ENCODE data around the gene DNAJC2. TPM values are rescaled to one million over a fixed set of nuclear protein-coding genes. Genes with fewer than 3 reads are reported as not detected.

The DNAJC2 gene
- total RNA-seq (2022; extraction: Qiagen RNA extraction), result 39.2 to 43.2 TPM (median 40.5 TPM) in 5 replicates

GRCh38 chr7:103344453-103345149 is at the start of gene DNAJC2:
DNAJC2 (minus strand) TSS chr7:103344767; CDS start chr7:103344622, 145 bp downstream.

GRCh38 chr7:103347507-103348267 is 3.1 kb upstream of the DNAJC2 start, which contains the start of gene PSMC2:
PSMC2 (plus strand) TSS chr7:103347643; CDS start chr7:103347712, 69 bp downstream.

GRCh38 chr7:103296901-103297836 is 47.4 kb downstream of the DNAJC2 start, which contains the start of gene PMPCB:
PMPCB (plus strand) TSS chr7:103297435; CDS start chr7:103297460, 25 bp downstream.

Other genes starting within 250 kb of the DNAJC2 start
- gene NAPEPLD, start 195.7 kb downstream of the DNAJC2 start, total RNA-seq (2022; extraction: Qiagen RNA extraction), result 2.7 to 4.9 TPM (median 3.7 TPM) in 5 replicates
- gene PMPCB, start 47.3 kb downstream of the DNAJC2 start, total RNA-seq (2022; extraction: Qiagen RNA extraction), result 58.7 to 72.4 TPM (median 62.8 TPM) in 5 replicates
- 158 to 202 TPM (median 159 TPM) in 5 replicates for gene PSMC2, start 2.9 kb upstream of the DNAJC2 start, total RNA-seq (2022; extraction: Qiagen RNA extraction)
- not detected in 5 replicates for gene SLC26A5, start 101.4 kb upstream of the DNAJC2 start, total RNA-seq (2022; extraction: Qiagen RNA extraction)